Stomach (tissue), 9 donors: Measurements from ENCODE around the gene KCND2. TPM values are rescaled to one million over a fixed set of nuclear protein-coding genes. Genes with fewer than 3 reads are reported as not detected.
"Not testable (repeated sequence)": the region's sequence is repeated elsewhere in the genome, so short reads cannot be mapped to it uniquely, and the experiment has no call there.

Source experiments
- DNase-seq, 2 donors: peaks; one replicate each; pipeline versions ENCODE4 v3.0.0 to v3.0.0-alpha.2; 2013 to 2019
- H3K27ac ChIP-seq, 5 donors: fragments of 200-600 bp in 4 of 5; sonication (generic) in 4 of 5; one replicate each; pipeline ENCODE4 v1.5.1; 2013 to 2019; ENCODE audit warnings: mild to moderate bottlenecking in 1 of 5, moderate library complexity in 1 of 5
- H3K27me3 ChIP-seq, 3 donors: fragments of 200-600 bp; sonication (generic); one replicate each; pipeline ENCODE4 v1.5.1; 2017 to 2019; ENCODE audit warnings: mixed run types in 1 of 3
- H3K36me3 ChIP-seq, 4 donors: fragments of 200-600 bp; sonication (generic); 1 replicate in 3 of 4; 2 replicates in 1 of 4; pipeline ENCODE4 v1.5.1; 2016 to 2019
- H3K4me1 ChIP-seq, 4 donors: fragments of 200-600 bp; sonication (generic); one replicate each; pipeline ENCODE4 v1.5.1; 2016 to 2019
- H3K4me3 ChIP-seq, 4 donors: fragments of 200-600 bp; sonication (generic) in 3 of 4; one replicate each; pipeline ENCODE4 v1.5.1; 2016 to 2019; ENCODE audit warnings: mild to moderate bottlenecking in 1 of 4
- H3K9me3 ChIP-seq, 4 donors: fragments of 200-600 bp; sonication (generic); one replicate each; pipeline ENCODE4 v1.5.1; 2016 to 2019
- EP300 ChIP-seq: sonication (generic); formaldehyde crosslinking; IDR thresholded peaks from one replicate; pipeline ENCODE4 v1.6.1; 2017; ENCODE audit warnings: antibody characterized with exemption
- POLR2A ChIP-seq, 4 donors: fragments of 450-650 bp; IDR thresholded peaks; one replicate each; pipeline ENCODE4 v1.6.1; 2016; ENCODE audit warnings: antibody characterized with exemption in 4 of 4, control low read depth in 2 of 4, mild to moderate bottlenecking in 1 of 4, moderate library complexity in 1 of 4
- POLR2AphosphoS5 ChIP-seq, 3 donors: sonication (generic); formaldehyde crosslinking; IDR thresholded peaks; one replicate each; pipeline ENCODE4 v1.6.1; 2016; ENCODE audit warnings: antibody characterized with exemption in 3 of 3
- WGBS, 5 donors: extraction: QIAGEN DNeasy Blood & Tissue Kit in 3 of 5; methylation state at CpG; one replicate each; pipeline versions ENCODE4 v1.1.5 to v1.1.7; 2013 to 2018; 5-methylcytosine and 5-hydroxymethylcytosine counted together
- intact Hi-C: fragments of 100-400 bp; cut with DNase I; formaldehyde crosslinking; loops from one replicate; pipeline ENCODE4 v1.15.1; 2023; ENCODE audit warnings: low total_unique reads
- polyA plus RNA-seq, 3 donors: library from polyadenylated mRNA; stranded (reverse); fragments of 200-250 nt; gene quantifications; one replicate each; pipeline ENCODE4 v1.2.3, GENCODE V29; 2013
- total RNA-seq, 5 donors: library from RNA; depleted of rRNA; stranded (reverse); fragments of >200 nt; gene quantifications; one replicate each; pipeline versions ENCODE4 v1.1.0 to v1.2.3, GENCODE V29; 2014 to 2016
- TF ChIP-seq, protein P1 (sequence below), 7 experiments: fragments of 450-650 bp in 4 of 7; fragments of 200-600 bp in 3 of 7; sonication (generic) in 3 of 7; IDR thresholded peaks; one replicate each; pipeline ENCODE4 v1.5.1; 2016 to 2019; ENCODE audit warnings: antibody characterized with exemption in 7 of 7, control low read depth in 2 of 7, mild to moderate bottlenecking in 1 of 7
- donor health status: healthy with polysubstance abuse.
- donor health status: Bipolar disorder and iron deficiency.
- donor health status: healthy.

KCND2 gene
- total and polyA plus RNA-seq, 8 donors: 0.06 to 1.3 (median 0.31) TPM; not detected in 5

DNA sequence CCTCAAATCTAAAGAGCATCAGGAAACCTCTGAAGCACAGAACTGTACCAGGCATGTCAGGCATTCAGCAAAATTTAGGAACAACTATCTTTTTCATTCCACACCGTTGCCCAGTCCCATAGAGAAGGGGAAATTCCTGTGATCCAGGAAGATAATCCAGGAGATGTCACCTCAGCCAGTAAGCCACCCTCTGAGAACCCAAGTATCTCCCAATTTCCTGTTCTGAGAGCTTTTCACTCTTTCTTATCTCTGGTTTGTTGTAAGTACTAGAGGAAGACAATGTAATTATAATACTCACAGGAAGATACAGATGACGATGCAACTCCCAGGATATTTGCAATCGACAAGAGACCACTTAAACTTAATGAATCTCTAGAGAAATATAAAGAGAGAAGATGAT lies 487.9 kb downstream of the KCND2 start:
- Histone ChIP-seq H3K4me3 (no peak overlapping the region), H3K9me3 (no peaks in the 10 kb centered on the region), H3K4me1 (no peaks in the 10 kb centered on the region), H3K36me3 (no peaks in the 10 kb centered on the region), H3K27ac (no peak overlapping the region), H3K27me3 (no peaks in the 10 kb centered on the region)
- no peak for TF ChIP-seq EP300
- no peak for TF ChIP-seq POLR2AphosphoS5 (IDR thresholded peaks at IDR 0.05)
- TF ChIP-seq, protein P1, sequence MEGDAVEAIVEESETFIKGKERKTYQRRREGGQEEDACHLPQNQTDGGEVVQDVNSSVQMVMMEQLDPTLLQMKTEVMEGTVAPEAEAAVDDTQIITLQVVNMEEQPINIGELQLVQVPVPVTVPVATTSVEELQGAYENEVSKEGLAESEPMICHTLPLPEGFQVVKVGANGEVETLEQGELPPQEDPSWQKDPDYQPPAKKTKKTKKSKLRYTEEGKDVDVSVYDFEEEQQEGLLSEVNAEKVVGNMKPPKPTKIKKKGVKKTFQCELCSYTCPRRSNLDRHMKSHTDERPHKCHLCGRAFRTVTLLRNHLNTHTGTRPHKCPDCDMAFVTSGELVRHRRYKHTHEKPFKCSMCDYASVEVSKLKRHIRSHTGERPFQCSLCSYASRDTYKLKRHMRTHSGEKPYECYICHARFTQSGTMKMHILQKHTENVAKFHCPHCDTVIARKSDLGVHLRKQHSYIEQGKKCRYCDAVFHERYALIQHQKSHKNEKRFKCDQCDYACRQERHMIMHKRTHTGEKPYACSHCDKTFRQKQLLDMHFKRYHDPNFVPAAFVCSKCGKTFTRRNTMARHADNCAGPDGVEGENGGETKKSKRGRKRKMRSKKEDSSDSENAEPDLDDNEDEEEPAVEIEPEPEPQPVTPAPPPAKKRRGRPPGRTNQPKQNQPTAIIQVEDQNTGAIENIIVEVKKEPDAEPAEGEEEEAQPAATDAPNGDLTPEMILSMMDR (IDR thresholded peaks at IDR 0.05): no peak
- TF ChIP-seq POLR2A (IDR thresholded peaks at IDR 0.05): no peak
- no peak for DNase-seq
- WGBS, 5 donors: 60 to 73% (median 64%) methylated on average over 3 of the region's 3 CpGs
- intact Hi-C loops: no loop called here

DNA sequence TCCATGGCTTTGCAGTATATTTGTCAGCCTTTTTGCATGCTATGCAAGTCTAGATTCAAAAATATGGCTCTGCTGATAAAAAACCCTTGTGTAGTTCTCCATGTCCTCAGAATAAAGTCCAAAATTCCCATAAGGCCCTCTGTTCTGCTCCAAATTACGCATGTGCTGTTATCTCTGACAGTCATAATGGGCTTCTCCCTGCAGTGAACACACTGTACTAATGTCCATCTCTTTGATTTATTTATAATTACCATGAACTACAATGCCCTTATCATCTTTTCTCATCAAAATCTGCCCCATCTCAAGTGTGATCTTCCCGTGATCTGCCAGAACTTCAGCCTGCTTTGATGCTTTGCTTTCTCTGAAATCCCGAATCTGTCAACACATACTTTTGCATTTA lies 497.2 kb downstream of the KCND2 start:
- intact Hi-C loops: no loop called here
- Histone ChIP-seq H3K36me3 (no peaks in the 10 kb centered on the region), H3K27me3 (no peaks in the 10 kb centered on the region), H3K4me3 (no peak overlapping the region), H3K9me3 (no peaks in the 10 kb centered on the region), H3K27ac (no peak overlapping the region), H3K4me1 (no peaks in the 10 kb centered on the region)
- DNase-seq: no peak
- TF ChIP-seq EP300 (no peak), POLR2A (IDR thresholded peaks at IDR 0.05) (no peak), POLR2AphosphoS5 (IDR thresholded peaks at IDR 0.05) (no peak)
- TF ChIP-seq, protein P1 (IDR thresholded peaks at IDR 0.05): no peak
- 79 to 87% (median 84%) methylated on average over 3 of the region's 3 CpGs for WGBS, 5 donors

DNA sequence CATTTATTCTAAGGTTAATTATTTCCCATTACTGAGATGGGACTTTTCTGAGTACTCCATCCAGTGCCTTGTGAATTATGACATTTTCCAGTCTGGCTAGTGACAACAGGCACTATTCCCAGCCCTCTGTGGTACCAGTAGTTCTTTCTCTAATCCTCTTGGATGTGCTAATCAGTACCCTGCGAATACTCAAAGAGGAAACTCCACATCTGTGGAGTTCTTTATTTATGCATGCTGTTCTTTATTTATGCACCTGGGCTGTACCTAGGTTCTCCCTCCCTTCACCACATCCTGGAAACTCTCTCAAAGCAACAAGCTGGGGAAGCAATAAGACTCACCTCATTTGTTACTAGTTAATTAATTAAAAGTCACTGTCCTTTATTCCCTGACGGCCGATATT lies 501.5 kb downstream of the KCND2 start:
- Histone ChIP-seq H3K4me3 (no peak overlapping the region), H3K27ac (no peak overlapping the region), H3K36me3 (no peaks in the 10 kb centered on the region), H3K27me3 (no peaks in the 10 kb centered on the region), H3K4me1 (no peaks in the 10 kb centered on the region), H3K9me3 (no peaks in the 10 kb centered on the region)
- WGBS, 5 donors: 63 to 76% (median 69%) methylated on average over 3 of the region's 3 CpGs
- no peak for DNase-seq
- TF ChIP-seq POLR2A (IDR thresholded peaks at IDR 0.05): no peak
- TF ChIP-seq POLR2AphosphoS5 (IDR thresholded peaks at IDR 0.05): no peak
- TF ChIP-seq EP300: no peak
- TF ChIP-seq, protein P1 (IDR thresholded peaks at IDR 0.05): no peak
- intact Hi-C loops: no loop called here

- Histone ChIP-seq H3K27me3 (no peaks in the 10 kb centered on the region), H3K9me3 (no peaks in the 10 kb centered on the region), H3K4me3 (no peak overlapping the region), H3K27ac (no peak overlapping the region), H3K4me1 (no peaks in the 10 kb centered on the region), H3K36me3 (no peaks in the 10 kb centered on the region)
- TF ChIP-seq POLR2AphosphoS5 (IDR thresholded peaks at IDR 0.05) (no peak), EP300 (no peak), POLR2A (IDR thresholded peaks at IDR 0.05) (no peak)
- TF ChIP-seq, protein P1 (IDR thresholded peaks at IDR 0.05): no peak
- DNase-seq: no peak
- intact Hi-C loops: no loop called here
These were observed 502.8 kb downstream of the KCND2 start for GRCh38 chr7:120775755-120776154.

DNA sequence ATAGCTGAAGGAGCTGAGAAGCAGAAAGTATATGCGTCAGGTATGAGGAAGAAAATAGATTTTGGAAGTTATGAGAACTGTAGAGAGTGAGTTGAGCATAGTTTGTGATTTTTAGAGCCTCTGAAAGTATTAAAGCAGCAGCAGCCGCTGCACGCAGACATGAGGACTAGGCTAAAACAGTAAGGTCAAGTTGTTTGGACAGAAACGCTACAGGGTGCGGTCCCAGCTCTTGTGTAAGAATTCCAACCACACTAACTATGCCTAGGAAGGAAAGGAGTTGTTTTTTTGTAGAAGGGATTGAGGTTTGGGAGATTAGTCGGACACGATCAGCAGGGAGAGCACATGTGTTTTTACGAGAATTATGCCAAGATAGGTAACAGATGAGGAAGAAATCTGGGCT lies 506.1 kb downstream of the KCND2 start:
- H3K4me1 ChIP-seq, H3K36me3 ChIP-seq, DNase-seq, H3K27me3 ChIP-seq, H3K4me3 ChIP-seq, H3K27ac ChIP-seq, H3K9me3 ChIP-seq, intact Hi-C loops: not testable (repeated sequence)
- 73 to 85% (median 78%) methylated on average over 8 of the region's 8 CpGs for WGBS, 5 donors

GRCh38 chr7:120780451-120780850 lies 507.5 kb downstream of the KCND2 start:
- WGBS, 5 donors: 91 to 95% (median 94%) methylated on average over 7 of the region's 7 CpGs
- H3K4me1 ChIP-seq, H3K27ac ChIP-seq, H3K9me3 ChIP-seq, DNase-seq, H3K27me3 ChIP-seq, H3K36me3 ChIP-seq, H3K4me3 ChIP-seq, intact Hi-C loops: not testable (repeated sequence)
